ENCODE data around the gene XYLT1.

The XYLT1 gene

GRCh38 chr16:17275076-17276009 lies 195.4 kb downstream of the XYLT1 start:
- no peak overlapping the region for H3K4me3 ChIP-seq (ENCODE audit: low read length)
- no peak for DNase-seq (ENCODE audit: low read depth)
- TF ChIP-seq, protein P1, sequence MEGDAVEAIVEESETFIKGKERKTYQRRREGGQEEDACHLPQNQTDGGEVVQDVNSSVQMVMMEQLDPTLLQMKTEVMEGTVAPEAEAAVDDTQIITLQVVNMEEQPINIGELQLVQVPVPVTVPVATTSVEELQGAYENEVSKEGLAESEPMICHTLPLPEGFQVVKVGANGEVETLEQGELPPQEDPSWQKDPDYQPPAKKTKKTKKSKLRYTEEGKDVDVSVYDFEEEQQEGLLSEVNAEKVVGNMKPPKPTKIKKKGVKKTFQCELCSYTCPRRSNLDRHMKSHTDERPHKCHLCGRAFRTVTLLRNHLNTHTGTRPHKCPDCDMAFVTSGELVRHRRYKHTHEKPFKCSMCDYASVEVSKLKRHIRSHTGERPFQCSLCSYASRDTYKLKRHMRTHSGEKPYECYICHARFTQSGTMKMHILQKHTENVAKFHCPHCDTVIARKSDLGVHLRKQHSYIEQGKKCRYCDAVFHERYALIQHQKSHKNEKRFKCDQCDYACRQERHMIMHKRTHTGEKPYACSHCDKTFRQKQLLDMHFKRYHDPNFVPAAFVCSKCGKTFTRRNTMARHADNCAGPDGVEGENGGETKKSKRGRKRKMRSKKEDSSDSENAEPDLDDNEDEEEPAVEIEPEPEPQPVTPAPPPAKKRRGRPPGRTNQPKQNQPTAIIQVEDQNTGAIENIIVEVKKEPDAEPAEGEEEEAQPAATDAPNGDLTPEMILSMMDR (IDR thresholded peaks at IDR 0.05; ENCODE audit: insufficient read depth, low read depth, low read length, missing control alignments): no peak

DNA sequence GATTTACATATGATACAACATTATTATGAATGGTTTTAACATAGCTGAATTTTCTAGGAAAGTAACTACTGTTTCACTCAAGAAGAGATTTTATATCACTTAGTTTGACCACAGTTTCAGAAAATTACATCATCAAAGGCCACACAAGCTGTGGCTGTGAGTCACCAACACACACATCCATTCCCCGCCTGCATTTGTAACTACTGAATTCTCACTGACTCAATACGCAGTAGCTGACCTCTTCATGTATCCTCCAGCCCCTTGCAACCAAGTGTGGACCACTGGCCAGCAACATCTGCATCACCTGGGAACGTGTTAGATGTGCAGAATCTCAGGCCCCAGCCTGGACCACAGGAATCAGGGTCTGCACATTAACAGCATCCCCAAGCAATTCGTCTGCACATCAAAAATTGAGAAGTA lies 197.6 kb downstream of the XYLT1 start:
- peak; percentile 15 for DNase-seq (ENCODE audit: low read depth)
- TF ChIP-seq, protein P1 (IDR thresholded peaks at IDR 0.05; ENCODE audit: insufficient read depth, low read depth, low read length, missing control alignments): no peak
- no peak overlapping the region for H3K4me3 ChIP-seq (ENCODE audit: low read length)

- TF ChIP-seq, protein P1 (IDR thresholded peaks at IDR 0.05; ENCODE audit: insufficient read depth, low read depth, low read length, missing control alignments): no peak
- no peak overlapping the region for H3K4me3 ChIP-seq (ENCODE audit: low read length)
Observed at GRCh38 chr16:17272716-17273115, 198.0 kb downstream of the XYLT1 start.

GRCh38 chr16:17271687-17272086 lies 199.1 kb downstream of the XYLT1 start:
- DNase-seq (ENCODE audit: low read depth): no peak

More at GRCh38 chr16:17272716-17273115, 198.0 kb downstream of the XYLT1 start:
- DNase-seq (ENCODE audit: low read depth): no peak

DNA sequence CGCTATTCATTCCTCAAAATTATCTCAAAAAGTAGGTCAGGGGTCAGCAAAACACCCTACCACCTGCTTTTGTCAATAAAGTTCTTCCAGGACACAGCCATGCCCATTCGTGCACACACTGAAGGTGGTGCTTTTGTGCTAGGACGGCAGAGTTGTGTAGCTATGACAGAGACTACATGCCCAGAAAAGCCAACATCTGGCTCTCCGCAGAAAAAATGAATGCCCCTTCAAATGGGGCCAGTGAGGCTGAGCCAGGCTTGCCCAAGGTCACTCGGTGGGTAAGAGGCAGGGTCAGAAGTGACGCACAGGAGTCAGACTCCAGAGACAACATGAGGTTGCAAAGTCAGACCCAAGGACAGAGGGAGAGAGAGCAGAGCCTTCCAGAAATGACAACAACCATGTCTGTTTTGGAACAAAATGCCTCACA lies 200.1 kb downstream of the XYLT1 start:
- no peak for DNase-seq (ENCODE audit: low read depth)
- no peak overlapping the region for H3K4me3 ChIP-seq (ENCODE audit: low read length)
- TF ChIP-seq, protein P1 (IDR thresholded peaks at IDR 0.05; ENCODE audit: insufficient read depth, low read depth, low read length, missing control alignments): no peak

More at GRCh38 chr16:17271687-17272086, 199.1 kb downstream of the XYLT1 start:
- TF ChIP-seq, protein P1 (IDR thresholded peaks at IDR 0.05; ENCODE audit: insufficient read depth, low read depth, low read length, missing control alignments): no peak
- no peak overlapping the region for H3K4me3 ChIP-seq (ENCODE audit: low read length)

DNA sequence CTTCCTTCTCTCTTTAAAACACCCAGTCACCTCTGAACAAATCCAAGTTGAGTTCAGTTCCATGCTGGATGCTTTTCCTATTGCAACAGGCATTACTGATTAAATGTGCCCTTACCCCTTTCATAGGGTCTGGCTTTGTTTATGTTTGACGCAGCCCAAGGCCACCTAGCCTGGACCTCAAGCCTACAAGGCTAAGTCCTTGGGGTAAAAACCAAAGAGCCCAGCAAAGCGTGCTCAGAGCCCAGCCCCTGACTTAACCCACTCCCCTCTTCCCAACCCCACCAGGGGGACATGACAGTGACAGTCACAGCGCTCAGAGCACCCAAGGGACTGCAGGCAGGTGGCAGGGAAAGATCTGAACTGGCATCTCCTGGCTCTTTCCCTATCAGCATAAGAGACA lies 200.6 kb downstream of the XYLT1 start:
- TF ChIP-seq, protein P1 (IDR thresholded peaks at IDR 0.05; ENCODE audit: insufficient read depth, low read depth, low read length, missing control alignments): no peak
- DNase-seq (ENCODE audit: low read depth): no peak
- H3K4me3 ChIP-seq (ENCODE audit: low read length): no peak overlapping the region
